Measurements from ENCODE around the gene PDZD7.

PDZD7 gene

GRCh38 chr10:101042118-101042517 is 11.2 kb upstream of the PDZD7 start:
- peaks cover 0 to 32% (median 17%) of the 10 kb centered on the region in 4 donors for H3K4me1 ChIP-seq
- peaks cover 0 to 7% of the 10 kb centered on the region in 2 donors for H3K27me3 ChIP-seq
- H3K27ac ChIP-seq = peak overlapping the region; percentile 78 to 90
- no peak for DNase-seq
- TF ChIP-seq, protein P1, sequence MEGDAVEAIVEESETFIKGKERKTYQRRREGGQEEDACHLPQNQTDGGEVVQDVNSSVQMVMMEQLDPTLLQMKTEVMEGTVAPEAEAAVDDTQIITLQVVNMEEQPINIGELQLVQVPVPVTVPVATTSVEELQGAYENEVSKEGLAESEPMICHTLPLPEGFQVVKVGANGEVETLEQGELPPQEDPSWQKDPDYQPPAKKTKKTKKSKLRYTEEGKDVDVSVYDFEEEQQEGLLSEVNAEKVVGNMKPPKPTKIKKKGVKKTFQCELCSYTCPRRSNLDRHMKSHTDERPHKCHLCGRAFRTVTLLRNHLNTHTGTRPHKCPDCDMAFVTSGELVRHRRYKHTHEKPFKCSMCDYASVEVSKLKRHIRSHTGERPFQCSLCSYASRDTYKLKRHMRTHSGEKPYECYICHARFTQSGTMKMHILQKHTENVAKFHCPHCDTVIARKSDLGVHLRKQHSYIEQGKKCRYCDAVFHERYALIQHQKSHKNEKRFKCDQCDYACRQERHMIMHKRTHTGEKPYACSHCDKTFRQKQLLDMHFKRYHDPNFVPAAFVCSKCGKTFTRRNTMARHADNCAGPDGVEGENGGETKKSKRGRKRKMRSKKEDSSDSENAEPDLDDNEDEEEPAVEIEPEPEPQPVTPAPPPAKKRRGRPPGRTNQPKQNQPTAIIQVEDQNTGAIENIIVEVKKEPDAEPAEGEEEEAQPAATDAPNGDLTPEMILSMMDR (IDR thresholded peaks at IDR 0.05) = no peak
- intact Hi-C loops (cut with DNase I; ENCODE audit: low total_unique reads) = no loop called here
- no peaks in the 10 kb centered on the region for H3K9me3 ChIP-seq
- peak overlapping the region; percentile 49 to 58 for H3K4me3 ChIP-seq
- peaks cover 19 to 32% (median 29%) of the 10 kb centered on the region in 3 donors for H3K36me3 ChIP-seq

GRCh38 chr10:101041252-101041761 is 10.4 kb upstream of the PDZD7 start:
- H3K9me3 ChIP-seq = no peaks in the 10 kb centered on the region
- DNase-seq = peak; percentile 90 to 91
- intact Hi-C loops (cut with DNase I; ENCODE audit: low total_unique reads) = no loop called here

GRCh38 chr10:101040851-101041250 is 9.9 kb upstream of the PDZD7 start:
- Histone ChIP-seq H3K27ac (peak overlapping the region in 1 of 2 donors; percentile 31), H3K9me3 (no peaks in the 10 kb centered on the region), H3K4me3 (no peak overlapping the region), H3K4me1 (peaks cover 0 to 32% (median 17%) of the 10 kb centered on the region in 4 donors), H3K36me3 (peaks cover 31 to 44% (median 42%) of the 10 kb centered on the region in 3 donors), H3K27me3 (no peaks in the 10 kb centered on the region)
- TF ChIP-seq, protein P1 (IDR thresholded peaks at IDR 0.05) = no peak
- intact Hi-C loops (cut with DNase I; ENCODE audit: low total_unique reads) = no loop called here
- no peak for DNase-seq

More at GRCh38 chr10:101041252-101041761, 10.4 kb upstream of the PDZD7 start:
- Histone ChIP-seq H3K27me3 (no peaks in the 10 kb centered on the region), H3K27ac (peak overlapping the region in 1 of 2 donors; percentile 78), H3K4me1 (peaks cover 0 to 32% (median 17%) of the 10 kb centered on the region in 4 donors), H3K4me3 (no peak overlapping the region), H3K36me3 (peaks cover 27 to 40% (median 38%) of the 10 kb centered on the region in 3 donors)
- TF ChIP-seq, protein P1 (IDR thresholded peaks at IDR 0.05) = peak; percentile 77 to 78

DNA sequence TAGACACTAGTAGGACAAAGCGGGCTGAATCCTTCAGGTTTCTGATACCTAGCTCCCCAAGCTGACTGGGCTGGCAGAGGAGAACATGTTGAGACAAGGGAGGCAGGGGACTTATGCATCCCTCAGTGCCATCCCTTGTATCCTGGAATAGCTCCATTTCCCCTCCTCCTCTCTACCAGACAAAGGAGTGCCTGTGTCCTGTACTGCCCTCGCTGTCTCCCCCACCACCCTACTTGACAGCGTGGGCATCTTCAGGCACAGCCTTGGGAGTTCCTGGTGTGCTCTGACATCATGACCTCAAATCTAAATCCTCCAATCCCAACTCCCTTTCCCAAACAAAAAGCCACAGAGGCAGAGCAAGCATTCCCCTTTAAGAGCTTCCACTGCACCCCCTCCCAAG is 9.1 kb upstream of the PDZD7 start:
- TF ChIP-seq, protein P1 (IDR thresholded peaks at IDR 0.05) = no peak
- Histone ChIP-seq H3K9me3 (no peaks in the 10 kb centered on the region), H3K27ac (no peak overlapping the region), H3K4me1 (peaks cover 0 to 32% (median 18%) of the 10 kb centered on the region in 4 donors), H3K4me3 (no peak overlapping the region), H3K27me3 (no peaks in the 10 kb centered on the region), H3K36me3 (peaks cover 39 to 52% (median 50%) of the 10 kb centered on the region in 3 donors)
- intact Hi-C loops (cut with DNase I; ENCODE audit: low total_unique reads) = no loop called here
- DNase-seq = no peak

GRCh38 chr10:101038484-101038883 is 7.6 kb upstream of the PDZD7 start:
- intact Hi-C loops (cut with DNase I; ENCODE audit: low total_unique reads) = no loop called here
- H3K9me3 ChIP-seq = no peaks in the 10 kb centered on the region
- peaks cover 0 to 36% (median 25%) of the 10 kb centered on the region in 4 donors for H3K4me1 ChIP-seq
- H3K36me3 ChIP-seq = peaks cover 43 to 60% (median 57%) of the 10 kb centered on the region in 3 donors
- no peaks in the 10 kb centered on the region for H3K27me3 ChIP-seq
- no peak overlapping the region for H3K27ac ChIP-seq
- DNase-seq = no peak
- no peak overlapping the region for H3K4me3 ChIP-seq
- TF ChIP-seq, protein P1 (IDR thresholded peaks at IDR 0.05) = no peak

All from tibial artery (tissue), 4 donors.